Amniotic stem cell (primary cell): ENCODE measurements around the gene TGFBR2.

Experiments used
- DNase-seq: peaks from one replicate; lab custom pipeline; 2025; lab: John Stamatoyannopoulos, UW

The TGFBR2 gene

GRCh38 chr3:30673425-30674341 lies 67.3 kb downstream of the TGFBR2 start:
- DNase-seq, result no peak

- no peak for DNase-seq
These were observed 68.6 kb downstream of the TGFBR2 start for GRCh38 chr3:30675006-30675405.

- no peak for DNase-seq
These were observed 69.4 kb downstream of the TGFBR2 start for GRCh38 chr3:30675774-30676173.

- no peak for DNase-seq
These were observed 70.3 kb downstream of the TGFBR2 start for GRCh38 chr3:30676424-30677346.

GRCh38 chr3:30677347-30677685 lies 70.9 kb downstream of the TGFBR2 start:
- DNase-seq, result no peak

- DNase-seq, result no peak
These were observed 72.6 kb downstream of the TGFBR2 start for GRCh38 chr3:30679045-30679444.

GRCh38 chr3:30680789-30681648 lies 74.6 kb downstream of the TGFBR2 start:
- no peak for DNase-seq

GRCh38 chr3:30681649-30682211 lies 75.3 kb downstream of the TGFBR2 start:
- DNase-seq, result no peak

GRCh38 chr3:30682434-30683155 lies 76.2 kb downstream of the TGFBR2 start:
- DNase-seq, result no peak

- DNase-seq, result no peak
These were observed 77.4 kb downstream of the TGFBR2 start for GRCh38 chr3:30683769-30684168.

- DNase-seq, result no peak
These were observed 78.0 kb downstream of the TGFBR2 start for GRCh38 chr3:30684356-30684755.

GRCh38 chr3:30685267-30685667 lies 78.9 kb downstream of the TGFBR2 start:
- no peak for DNase-seq

GRCh38 chr3:30686176-30686575 lies 79.8 kb downstream of the TGFBR2 start:
- no peak for DNase-seq

- no peak for DNase-seq
These were observed 80.4 kb downstream of the TGFBR2 start for GRCh38 chr3:30686799-30687198.

- DNase-seq, result no peak
These were observed 81.6 kb downstream of the TGFBR2 start for GRCh38 chr3:30687930-30688570.

- no peak for DNase-seq
These were observed 82.6 kb downstream of the TGFBR2 start for GRCh38 chr3:30688776-30689641.

GRCh38 chr3:30690199-30690598 lies 83.8 kb downstream of the TGFBR2 start:
- no peak for DNase-seq

GRCh38 chr3:30691249-30691880 lies 85.0 kb downstream of the TGFBR2 start:
- no peak for DNase-seq

- DNase-seq, result no peak
These were observed 85.5 kb downstream of the TGFBR2 start for GRCh38 chr3:30691944-30692343.
